GM13977 (cell line): ENCODE measurements around the gene GCM1.
"Not testable (repeated sequence)": the region's sequence is repeated elsewhere in the genome, so short reads cannot be mapped to it uniquely, and the experiment has no call there.

Source experiments
- DNase-seq: peaks from one replicate; pipeline ENCODE4 v3.0.0; 2012; ENCODE audit warnings: low spot score
- in situ Hi-C: fragments of 300-500 bp; cut with MboI; formaldehyde crosslinking; loops from one replicate; pipeline ENCODE4 v1.12.0; 2022; ENCODE audit warnings: low sequenced_read_pairs, low pct_unique_long_range_greater_than_20kb, mixed read lengths, inconsistent platforms; ENCODE audit not compliant: unreplicated experiment
- TF ChIP-seq, protein P1 (sequence below): IDR thresholded peaks from 2 replicates; pipeline ENCODE4 v1.5.1; 2012; ENCODE audit warnings: mild to moderate bottlenecking, control low read depth; ENCODE audit not compliant: insufficient read depth; ENCODE audit errors: extremely low read depth, missing control alignments

Gene GCM1

DNA sequence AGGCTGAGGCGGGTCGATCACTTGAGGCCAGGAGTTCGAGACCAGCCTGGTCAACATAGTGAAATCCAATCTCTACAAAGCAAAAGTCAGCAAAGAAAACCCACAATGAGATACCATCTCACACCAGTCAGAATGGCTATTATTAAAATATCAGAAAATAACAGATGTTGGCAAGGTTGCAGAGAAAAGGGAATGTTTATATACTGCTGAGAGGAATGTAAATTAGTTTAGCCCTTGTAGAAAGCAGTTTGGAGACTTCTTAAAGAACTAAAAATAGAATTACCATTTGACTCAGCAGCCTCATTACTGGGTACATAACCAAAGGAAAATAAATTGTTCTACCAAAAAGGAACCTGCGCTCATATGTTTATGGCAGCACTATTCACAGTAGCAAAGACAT lies 16.7 kb upstream of the GCM1 start:
- in situ Hi-C loops = loop anchor here (25.0 kb wide), 1 partner anchor 547 kb away; no protein-coding TSS in a partner anchor
- DNase-seq = no peak
- TF ChIP-seq, protein P1, sequence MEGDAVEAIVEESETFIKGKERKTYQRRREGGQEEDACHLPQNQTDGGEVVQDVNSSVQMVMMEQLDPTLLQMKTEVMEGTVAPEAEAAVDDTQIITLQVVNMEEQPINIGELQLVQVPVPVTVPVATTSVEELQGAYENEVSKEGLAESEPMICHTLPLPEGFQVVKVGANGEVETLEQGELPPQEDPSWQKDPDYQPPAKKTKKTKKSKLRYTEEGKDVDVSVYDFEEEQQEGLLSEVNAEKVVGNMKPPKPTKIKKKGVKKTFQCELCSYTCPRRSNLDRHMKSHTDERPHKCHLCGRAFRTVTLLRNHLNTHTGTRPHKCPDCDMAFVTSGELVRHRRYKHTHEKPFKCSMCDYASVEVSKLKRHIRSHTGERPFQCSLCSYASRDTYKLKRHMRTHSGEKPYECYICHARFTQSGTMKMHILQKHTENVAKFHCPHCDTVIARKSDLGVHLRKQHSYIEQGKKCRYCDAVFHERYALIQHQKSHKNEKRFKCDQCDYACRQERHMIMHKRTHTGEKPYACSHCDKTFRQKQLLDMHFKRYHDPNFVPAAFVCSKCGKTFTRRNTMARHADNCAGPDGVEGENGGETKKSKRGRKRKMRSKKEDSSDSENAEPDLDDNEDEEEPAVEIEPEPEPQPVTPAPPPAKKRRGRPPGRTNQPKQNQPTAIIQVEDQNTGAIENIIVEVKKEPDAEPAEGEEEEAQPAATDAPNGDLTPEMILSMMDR = no peak

DNA sequence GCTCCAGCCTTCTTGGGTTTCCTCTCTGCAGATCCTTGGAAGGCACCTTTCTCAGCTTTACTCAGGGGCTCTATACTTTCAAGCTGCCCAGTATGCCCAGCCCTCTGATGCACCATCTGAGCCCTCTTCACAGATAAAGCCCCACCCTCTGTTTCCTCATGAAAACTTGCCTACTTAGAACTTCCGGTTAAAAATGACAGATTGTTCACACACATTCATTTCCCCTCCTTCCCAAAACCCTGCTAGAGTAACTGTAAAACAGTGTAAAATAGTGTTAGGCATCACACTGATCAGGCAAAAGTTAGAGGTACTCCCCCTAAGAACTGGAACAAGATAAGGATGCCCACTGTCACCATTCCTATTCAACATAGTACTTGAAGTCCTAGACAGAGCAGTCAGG lies 14.0 kb upstream of the GCM1 start:
- in situ Hi-C loops = loop anchor here (25.0 kb wide), 1 partner anchor 550 kb away; no protein-coding TSS in a partner anchor
- TF ChIP-seq, protein P1 = no peak

DNA sequence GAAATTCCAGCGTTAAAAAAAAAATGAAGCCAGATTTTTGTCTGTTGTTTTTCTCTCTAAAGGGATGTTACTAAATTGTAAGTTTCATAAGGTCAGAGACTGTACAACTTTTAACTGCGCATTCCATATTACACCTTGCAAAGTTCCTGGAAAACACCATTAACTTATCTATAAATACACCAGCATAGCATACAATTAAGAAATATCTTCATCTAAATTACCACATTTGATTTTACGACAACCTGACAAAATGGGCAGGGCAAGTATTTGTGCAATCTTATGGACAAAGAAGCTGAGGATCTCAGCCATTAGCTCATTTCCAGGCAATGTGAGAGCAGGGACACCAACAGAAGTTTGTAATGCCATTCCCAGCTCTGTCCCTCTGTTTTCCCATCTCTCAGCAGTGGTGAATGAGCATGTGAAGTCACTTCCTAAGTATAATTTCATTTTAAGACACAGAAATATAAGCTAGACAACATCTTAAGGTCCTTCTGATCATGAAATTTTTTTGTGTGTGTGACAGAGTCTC lies 12.9 kb upstream of the GCM1 start:
- DNase-seq = no peak
- TF ChIP-seq, protein P1 = no peak
- in situ Hi-C loops = loop anchor here (25.0 kb wide), 1 partner anchor 551 kb away; no protein-coding TSS in a partner anchor

More for the DNA sequence above, 14.0 kb upstream of the GCM1 start:
- DNase-seq = no peak

DNA sequence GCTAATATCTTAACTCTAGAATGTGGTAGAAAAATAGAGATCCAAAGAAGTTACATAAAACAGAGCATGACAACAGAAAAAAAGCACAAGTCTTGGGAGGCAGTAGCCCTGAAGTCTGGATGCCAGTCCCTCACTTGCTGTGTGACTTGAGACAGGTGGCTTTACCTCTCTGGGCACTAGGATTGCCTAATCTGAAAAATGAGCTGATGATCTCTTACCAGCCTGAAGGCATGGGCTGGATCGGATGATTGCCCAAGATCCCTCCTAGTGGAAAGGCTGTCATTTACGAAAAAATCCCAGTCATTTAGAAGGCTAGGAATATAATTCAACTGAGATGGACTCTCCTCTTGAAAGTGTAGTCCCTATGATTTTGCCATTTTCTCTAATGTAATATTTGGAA lies 10.9 kb upstream of the GCM1 start:
- DNase-seq = no peak
- TF ChIP-seq, protein P1 = no peak
- in situ Hi-C loops = loop anchor here (25.0 kb wide), 1 partner anchor 553 kb away; no protein-coding TSS in a partner anchor

DNA sequence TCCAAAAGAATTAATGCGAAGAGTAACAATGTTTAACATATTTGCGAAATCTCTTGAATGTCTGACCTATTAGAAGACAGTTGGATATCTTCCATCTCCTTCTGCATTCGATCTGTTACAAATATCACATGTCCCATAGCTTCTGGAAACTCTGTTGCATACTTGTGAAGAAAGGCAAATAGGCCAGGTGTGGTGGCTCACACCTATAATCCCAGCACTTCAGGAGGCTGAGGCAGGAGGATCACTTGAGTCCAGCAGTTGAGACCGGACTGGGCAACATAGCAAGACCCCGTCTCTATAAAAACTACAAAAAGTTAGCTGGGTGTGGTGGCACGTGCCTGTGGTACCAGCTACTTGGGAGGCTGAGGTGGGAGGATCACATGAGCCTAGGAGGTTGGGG lies 9.4 kb upstream of the GCM1 start:
- in situ Hi-C loops = loop anchor here (25.0 kb wide), 1 partner anchor 554 kb away; no protein-coding TSS in a partner anchor

DNA sequence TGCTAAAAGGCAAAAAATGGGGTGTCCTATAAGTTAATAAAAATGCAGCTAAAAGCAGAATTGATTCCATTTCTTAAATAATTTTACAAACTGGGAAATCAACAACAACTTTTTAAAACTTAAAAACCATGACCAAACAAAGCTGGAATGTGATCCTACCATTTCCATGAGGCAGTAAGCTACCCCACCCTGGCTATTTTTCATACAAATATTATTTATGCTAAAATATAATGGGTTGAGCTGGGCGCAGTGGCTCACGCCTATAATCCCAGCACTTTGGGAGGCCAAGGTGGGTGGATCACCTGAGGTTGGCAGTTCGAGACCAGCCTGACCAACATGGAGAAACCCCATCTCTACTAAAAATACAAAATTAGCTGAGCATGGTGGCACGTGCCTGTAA lies 6.6 kb upstream of the GCM1 start:
- not testable (repeated sequence) for DNase-seq
- in situ Hi-C loops = loop anchor here (25.0 kb wide), 1 partner anchor 557 kb away; no protein-coding TSS in a partner anchor

More for the DNA sequence above, 9.4 kb upstream of the GCM1 start:
- DNase-seq = not testable (repeated sequence)

DNA sequence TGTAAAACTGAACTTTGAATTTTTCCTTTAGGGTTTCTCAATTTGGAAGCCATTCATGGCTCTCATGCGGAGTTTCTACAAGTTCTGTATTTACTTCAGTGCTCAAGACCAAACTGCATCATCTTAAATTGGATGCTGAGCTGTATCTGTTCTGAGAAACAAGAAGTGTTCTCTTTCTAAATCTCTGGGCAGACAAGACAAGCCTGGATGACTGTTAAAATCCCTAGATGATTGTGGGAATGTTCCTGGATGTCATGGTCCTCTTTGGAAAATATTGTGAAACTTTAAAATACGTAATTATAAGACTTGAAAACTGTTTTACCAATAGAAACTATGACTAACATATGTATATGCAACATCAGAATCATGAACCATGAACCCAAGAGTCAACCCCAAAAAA lies 6.2 kb upstream of the GCM1 start:
- DNase-seq = no peak
- TF ChIP-seq, protein P1 = no peak
- in situ Hi-C loops = loop anchor here (25.0 kb wide), 1 partner anchor 558 kb away; no protein-coding TSS in a partner anchor
